Right atrium auricular region (tissue), 2 donors: ENCODE measurements around the gene PRDM12. TPM values are rescaled to one million over a fixed set of nuclear protein-coding genes. Genes with fewer than 3 reads are reported as not detected.

Experiments
- DNase-seq: peaks from one replicate; pipeline ENCODE4 v3.0.0-alpha.2; 2019; ENCODE audit warnings: low spot score
- H3K27ac ChIP-seq, 2 donors: fragments of 200-600 bp; sonication (generic); 1 replicate in 1 of 2; 2 replicates in 1 of 2; pipeline ENCODE4 v1.5.1; 2016 to 2019
- H3K27me3 ChIP-seq, 2 donors: fragments of 200-600 bp; sonication (generic); one replicate each; pipeline versions ENCODE4 v1.5.1 to v1.6.0; 2017 to 2019
- H3K36me3 ChIP-seq: fragments of 200-600 bp; sonication (generic); one replicate; pipeline ENCODE4 v1.5.1; 2016
- H3K4me1 ChIP-seq, 2 donors: fragments of 200-600 bp; sonication (generic); one replicate each; pipeline versions ENCODE4 v1.5.1 to v1.6.0; 2017 to 2019
- H3K4me3 ChIP-seq, 2 donors: fragments of 200-600 bp; sonication (generic); 1 replicate in 1 of 2; 2 replicates in 1 of 2; pipeline ENCODE4 v1.5.1; 2017 to 2019; ENCODE audit warnings: mild to moderate bottlenecking in 1 of 2, moderate library complexity in 1 of 2
- H3K9me3 ChIP-seq, 2 donors: fragments of 200-600 bp; sonication (generic); one replicate each; pipeline ENCODE4 v1.5.1; 2019
- total RNA-seq, 2 donors: library from RNA; depleted of rRNA; stranded (reverse); fragments of >200 nt; gene quantifications; one replicate each; pipeline ENCODE4 v1.1.0, GENCODE V29; 2016
- TF ChIP-seq, protein P1 (sequence below), 2 donors: fragments of 200-600 bp; sonication (generic); IDR thresholded peaks; one replicate each; pipeline ENCODE4 v1.5.1; 2019; ENCODE audit warnings: antibody characterized with exemption in 2 of 2

The PRDM12 gene
- total RNA-seq, 2 donors from 2014 or later, result not detected

DNA sequence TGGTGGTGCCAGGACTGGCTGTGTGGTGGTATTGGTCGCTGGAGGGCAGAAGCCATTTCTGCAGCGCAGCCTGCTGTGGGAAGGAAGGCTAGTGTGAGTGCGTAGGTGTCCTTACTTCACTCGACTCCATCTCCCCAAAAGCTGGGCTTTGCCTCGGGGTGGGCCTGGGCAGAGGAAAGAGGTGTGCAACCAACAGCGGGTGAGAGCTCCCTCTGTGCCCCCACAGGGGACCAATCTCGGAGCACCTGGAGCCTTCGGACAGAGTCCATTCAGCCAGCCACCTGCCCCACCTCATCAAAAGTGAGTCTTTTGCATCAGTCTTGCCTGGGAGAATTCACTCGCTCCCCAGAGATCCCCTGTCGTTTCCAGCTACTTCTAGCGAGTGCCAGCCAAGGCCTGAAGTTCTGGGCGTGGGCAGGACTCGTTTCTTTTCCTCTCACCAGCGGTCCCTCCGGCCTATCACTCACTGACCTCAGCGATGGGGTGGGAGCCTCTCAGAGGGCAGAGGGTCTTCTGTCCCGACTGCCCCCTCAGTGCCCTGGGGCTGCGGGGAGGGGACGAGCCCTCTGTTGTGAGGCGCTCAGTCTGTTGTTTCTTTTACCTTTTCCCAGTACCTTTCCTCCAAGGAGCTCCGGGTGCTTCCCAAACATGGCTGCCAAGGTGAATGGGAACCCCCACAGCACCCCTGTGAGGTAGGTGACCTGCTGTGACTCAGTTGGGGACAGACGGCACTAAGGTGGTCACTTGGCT is 32.9 kb upstream of the PRDM12 start:
- Histone ChIP-seq H3K9me3 (no peaks in the 10 kb centered on the region), H3K27ac (peak overlapping the region; percentile 39 to 52), H3K36me3 (peaks cover 90% of the 10 kb centered on the region), H3K4me1 (peaks cover 0 to 33% of the 10 kb centered on the region in 2 donors), H3K4me3 (no peak overlapping the region), H3K27me3 (no peaks in the 10 kb centered on the region)
- no peak for DNase-seq
- TF ChIP-seq, protein P1, sequence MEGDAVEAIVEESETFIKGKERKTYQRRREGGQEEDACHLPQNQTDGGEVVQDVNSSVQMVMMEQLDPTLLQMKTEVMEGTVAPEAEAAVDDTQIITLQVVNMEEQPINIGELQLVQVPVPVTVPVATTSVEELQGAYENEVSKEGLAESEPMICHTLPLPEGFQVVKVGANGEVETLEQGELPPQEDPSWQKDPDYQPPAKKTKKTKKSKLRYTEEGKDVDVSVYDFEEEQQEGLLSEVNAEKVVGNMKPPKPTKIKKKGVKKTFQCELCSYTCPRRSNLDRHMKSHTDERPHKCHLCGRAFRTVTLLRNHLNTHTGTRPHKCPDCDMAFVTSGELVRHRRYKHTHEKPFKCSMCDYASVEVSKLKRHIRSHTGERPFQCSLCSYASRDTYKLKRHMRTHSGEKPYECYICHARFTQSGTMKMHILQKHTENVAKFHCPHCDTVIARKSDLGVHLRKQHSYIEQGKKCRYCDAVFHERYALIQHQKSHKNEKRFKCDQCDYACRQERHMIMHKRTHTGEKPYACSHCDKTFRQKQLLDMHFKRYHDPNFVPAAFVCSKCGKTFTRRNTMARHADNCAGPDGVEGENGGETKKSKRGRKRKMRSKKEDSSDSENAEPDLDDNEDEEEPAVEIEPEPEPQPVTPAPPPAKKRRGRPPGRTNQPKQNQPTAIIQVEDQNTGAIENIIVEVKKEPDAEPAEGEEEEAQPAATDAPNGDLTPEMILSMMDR (IDR thresholded peaks at IDR 0.05), result no peak

DNA sequence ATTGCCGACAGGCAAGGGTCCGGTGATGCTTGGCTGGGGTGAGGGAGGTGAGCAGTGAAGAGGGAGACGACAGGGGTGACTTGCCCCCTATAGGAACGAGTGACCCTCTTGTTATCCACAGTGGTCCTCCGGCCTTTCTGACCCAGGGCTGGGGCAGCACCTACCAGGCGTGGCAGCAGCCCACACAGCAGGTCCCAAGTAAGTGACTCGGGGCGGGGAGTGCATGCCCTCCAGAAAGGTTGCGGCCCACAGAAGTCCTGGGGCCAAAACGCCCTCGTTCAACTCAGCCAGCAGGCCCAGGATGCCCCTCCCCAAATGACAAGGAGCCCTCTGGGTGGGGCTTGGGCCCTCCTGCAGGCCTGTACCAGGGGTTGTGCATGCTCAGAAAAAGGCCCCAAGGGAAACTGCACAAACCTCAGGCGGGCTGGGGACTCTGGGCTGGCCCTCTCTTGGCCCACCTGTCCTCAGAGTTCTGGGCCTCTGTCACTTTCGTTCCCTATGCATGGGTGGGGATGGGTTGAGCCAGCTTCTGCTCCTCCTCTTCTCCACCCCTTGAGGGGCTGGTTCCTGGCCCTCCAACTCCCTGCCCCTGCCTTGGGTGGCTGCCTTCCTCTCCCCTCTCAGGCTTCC is 32.2 kb upstream of the PRDM12 start:
- Histone ChIP-seq H3K9me3 (no peaks in the 10 kb centered on the region), H3K4me3 (no peak overlapping the region), H3K4me1 (peaks cover 0 to 31% of the 10 kb centered on the region in 2 donors), H3K27me3 (no peaks in the 10 kb centered on the region), H3K27ac (no peak overlapping the region), H3K36me3 (peaks cover 90% of the 10 kb centered on the region)
- TF ChIP-seq, protein P1 (IDR thresholded peaks at IDR 0.05), result no peak
- no peak for DNase-seq

DNA sequence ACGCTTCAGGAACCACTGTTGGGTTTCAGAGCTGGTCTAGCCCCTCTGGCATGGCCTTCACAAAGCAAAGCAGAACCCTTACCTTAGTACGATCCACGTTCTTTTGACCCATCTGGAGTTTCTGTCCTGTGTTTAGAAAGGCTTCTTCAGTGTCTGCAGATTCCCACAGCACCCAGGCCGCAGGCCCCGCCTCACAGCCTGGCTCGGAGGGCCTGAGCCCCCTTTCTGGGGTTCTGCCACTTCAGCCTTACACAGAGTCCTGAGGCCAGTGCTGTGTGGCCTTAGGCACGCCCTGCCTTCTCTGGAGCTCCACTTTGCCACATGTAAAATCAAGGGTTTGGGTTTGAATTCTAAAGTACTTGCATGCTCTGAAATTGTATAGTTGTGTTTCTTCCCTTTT is 31.6 kb upstream of the PRDM12 start:
- TF ChIP-seq, protein P1 (IDR thresholded peaks at IDR 0.05), result no peak
- no peaks in the 10 kb centered on the region for H3K9me3 ChIP-seq
- no peaks in the 10 kb centered on the region for H3K27me3 ChIP-seq
- H3K27ac ChIP-seq, result no peak overlapping the region
- H3K4me1 ChIP-seq, result peaks cover 0 to 31% of the 10 kb centered on the region in 2 donors
- peaks cover 84% of the 10 kb centered on the region for H3K36me3 ChIP-seq
- DNase-seq, result no peak
- H3K4me3 ChIP-seq, result no peak overlapping the region

DNA sequence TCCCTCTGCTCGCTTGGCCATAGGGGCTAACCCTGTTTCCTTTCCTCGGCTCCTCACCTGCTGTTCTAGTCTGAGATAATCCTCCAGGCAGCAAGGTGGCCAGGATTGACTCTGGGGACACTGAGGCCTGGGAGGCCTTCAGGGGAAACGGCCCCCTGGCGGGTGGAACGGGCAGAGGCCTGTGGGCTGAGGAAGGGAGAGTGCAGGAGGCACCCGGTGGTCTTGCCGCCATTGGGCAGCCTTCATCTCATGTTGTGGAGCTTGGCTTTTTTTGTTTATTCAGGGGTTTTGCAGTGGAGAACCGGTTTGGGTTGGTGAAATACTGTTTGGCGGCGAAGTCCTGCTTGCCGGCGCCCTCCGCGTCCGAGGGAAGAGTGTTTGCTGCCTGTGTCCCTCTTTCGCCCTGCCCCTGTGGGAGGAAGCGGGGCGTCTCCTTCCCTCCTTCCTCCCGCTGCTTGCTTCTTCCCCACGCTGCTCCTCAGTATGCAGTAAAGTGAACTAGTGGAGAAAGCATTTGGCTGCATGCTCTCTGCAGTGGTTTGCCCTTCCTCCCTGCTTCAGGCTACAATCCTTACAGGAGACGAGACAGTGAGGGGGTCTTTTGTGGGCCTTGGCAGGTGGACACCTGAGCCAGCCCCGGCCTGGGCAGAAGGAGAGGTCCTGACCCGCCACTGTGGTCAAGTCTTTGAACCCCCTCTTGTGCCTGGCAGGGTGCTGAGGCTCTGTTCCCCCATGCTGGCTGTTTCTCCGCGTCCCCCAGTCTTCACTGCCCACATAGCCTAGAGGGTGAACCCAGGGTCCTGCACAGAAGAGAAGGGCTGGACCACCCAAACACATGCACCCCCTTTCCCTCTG is 30.8 kb upstream of the PRDM12 start:
- no peak overlapping the region for H3K4me3 ChIP-seq
- H3K27ac ChIP-seq, result no peak overlapping the region
- no peak for DNase-seq
- no peaks in the 10 kb centered on the region for H3K9me3 ChIP-seq
- peaks cover 77% of the 10 kb centered on the region for H3K36me3 ChIP-seq
- TF ChIP-seq, protein P1 (IDR thresholded peaks at IDR 0.05), result no peak
- H3K4me1 ChIP-seq, result peaks cover 0 to 27% of the 10 kb centered on the region in 2 donors
- no peaks in the 10 kb centered on the region for H3K27me3 ChIP-seq

DNA sequence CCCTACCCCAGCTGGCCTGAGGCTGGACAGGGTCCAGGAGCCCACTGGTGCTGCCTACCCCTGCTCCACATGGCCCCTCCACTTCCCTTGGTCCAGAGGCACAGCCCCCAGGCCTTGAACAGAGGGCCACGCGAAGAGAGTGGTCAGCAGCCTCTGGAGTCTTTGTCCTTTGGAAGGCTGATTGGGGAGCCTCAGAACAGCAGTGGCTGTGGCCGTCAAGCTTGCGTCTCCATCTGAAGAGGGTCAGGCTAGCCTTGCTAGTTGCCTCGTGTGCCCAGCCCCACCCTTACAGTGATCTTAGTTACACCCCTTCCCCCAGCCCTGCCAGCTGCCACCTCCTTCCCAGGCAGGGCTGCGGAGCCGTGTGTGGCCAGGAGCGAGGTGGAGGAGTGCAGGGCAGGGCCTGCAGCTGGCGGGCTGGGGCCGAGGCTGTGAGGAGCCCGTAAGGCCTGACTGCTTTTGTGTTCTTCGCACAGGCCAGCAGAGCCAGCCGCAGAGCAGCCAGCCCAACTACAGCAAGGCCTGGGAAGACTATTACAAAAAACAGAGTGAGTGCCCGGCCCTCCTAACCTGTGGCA is 30.1 kb upstream of the PRDM12 start:
- Histone ChIP-seq H3K36me3 (peaks cover 75% of the 10 kb centered on the region), H3K9me3 (no peaks in the 10 kb centered on the region), H3K4me1 (peaks cover 0 to 20% of the 10 kb centered on the region in 2 donors), H3K4me3 (no peak overlapping the region), H3K27me3 (no peaks in the 10 kb centered on the region), H3K27ac (no peak overlapping the region)
- TF ChIP-seq, protein P1 (IDR thresholded peaks at IDR 0.05), result no peak
- DNase-seq, result no peak
